Stomach (tissue), 4 donors: ENCODE data around the gene EDEM3.

Experiments
- CTCF ChIP-seq, 7 experiments: fragments of 450-650 bp in 4 of 7; fragments of 200-600 bp in 3 of 7; sonication (generic) in 3 of 7; IDR thresholded peaks; one replicate each; pipeline ENCODE4 v1.5.1; 2016 to 2019; ENCODE audit warnings: antibody characterized with exemption in 7 of 7, control low read depth in 2 of 7, mild to moderate bottlenecking in 1 of 7
- EP300 ChIP-seq: sonication (generic); formaldehyde crosslinking; IDR thresholded peaks from one replicate; pipeline ENCODE4 v1.6.1; 2017; ENCODE audit warnings: antibody characterized with exemption
- POLR2A ChIP-seq, 4 donors: fragments of 450-650 bp; IDR thresholded peaks; one replicate each; pipeline ENCODE4 v1.6.1; 2016; ENCODE audit warnings: antibody characterized with exemption in 4 of 4, control low read depth in 2 of 4, mild to moderate bottlenecking in 1 of 4, moderate library complexity in 1 of 4
- POLR2AphosphoS5 ChIP-seq, 3 donors: sonication (generic); formaldehyde crosslinking; IDR thresholded peaks; one replicate each; pipeline ENCODE4 v1.6.1; 2016; ENCODE audit warnings: antibody characterized with exemption in 3 of 3

GRCh38 chr1:184716158-184716557, 38.5 kb downstream of the EDEM3 start:
- TF ChIP-seq CTCF (IDR thresholded peaks at IDR 0.05) (no peak), POLR2AphosphoS5 (IDR thresholded peaks at IDR 0.05) (no peak), EP300 (no peak), POLR2A (IDR thresholded peaks at IDR 0.05) (no peak)
